Occipital lobe (tissue), 2 donors: ENCODE measurements around the gene KANSL1. TPM values are rescaled to one million over a fixed set of nuclear protein-coding genes. Genes with fewer than 3 reads are reported as not detected.
"Not testable (repeated sequence)": the region's sequence is repeated elsewhere in the genome, so short reads cannot be mapped to it uniquely, and the experiment has no call there.

Experiments used
- DNase-seq: peaks from one replicate; lab custom pipeline; 2025; lab: John Stamatoyannopoulos, UW
- total RNA-seq: library from RNA; depleted of rRNA; stranded (reverse); fragments of >200 nt; gene quantifications from one replicate; pipeline ENCODE4 v1.2.3, GENCODE V29; 2014

The KANSL1 gene
- total RNA-seq, 1 donor from 2014 or later = 116 TPM

GRCh38 chr17:46024590-46024989, 168.6 kb downstream of the KANSL1 start:
- no peak for DNase-seq

- no peak for DNase-seq
Observed at GRCh38 chr17:46023783-46024388, 169.3 kb downstream of the KANSL1 start.

GRCh38 chr17:46023366-46023765, 169.9 kb downstream of the KANSL1 start:
- DNase-seq = not testable (repeated sequence)

GRCh38 chr17:46020998-46021397, 172.2 kb downstream of the KANSL1 start:
- no peak for DNase-seq

- DNase-seq = no peak
Observed at GRCh38 chr17:46020023-46020761, 173.0 kb downstream of the KANSL1 start.

GRCh38 chr17:46019408-46019925, 173.8 kb downstream of the KANSL1 start:
- DNase-seq = not testable (repeated sequence)

- no peak for DNase-seq
Observed at GRCh38 chr17:46013502-46014165, 179.6 kb downstream of the KANSL1 start.

- DNase-seq = no peak
Observed at GRCh38 chr17:46013127-46013501, 180.1 kb downstream of the KANSL1 start.

- DNase-seq = no peak
Observed at GRCh38 chr17:46012506-46013079, 180.6 kb downstream of the KANSL1 start.

- DNase-seq = no peak
Observed at GRCh38 chr17:46011711-46012505, 181.3 kb downstream of the KANSL1 start.

- DNase-seq = no peak
Observed at GRCh38 chr17:46010597-46011186, 182.5 kb downstream of the KANSL1 start.

GRCh38 chr17:46009681-46010596, 183.3 kb downstream of the KANSL1 start:
- DNase-seq = no peak

GRCh38 chr17:46008591-46008990, 184.6 kb downstream of the KANSL1 start:
- DNase-seq = no peak

GRCh38 chr17:46007461-46007965, 185.7 kb downstream of the KANSL1 start:
- no peak for DNase-seq

GRCh38 chr17:46006082-46006481, 187.1 kb downstream of the KANSL1 start:
- DNase-seq = not testable (repeated sequence)

GRCh38 chr17:46003907-46004748, 189.1 kb downstream of the KANSL1 start:
- DNase-seq = peak; percentile 38

- DNase-seq = no peak
Observed at GRCh38 chr17:46002973-46003316, 190.3 kb downstream of the KANSL1 start.

- peak; percentile 50 for DNase-seq
Observed at GRCh38 chr17:46002311-46002972, 190.8 kb downstream of the KANSL1 start.
